Measurements from ENCODE around the gene CCDC87. TPM values are rescaled to one million over a fixed set of nuclear protein-coding genes. Genes with fewer than 3 reads are reported as not detected.
"Not testable (repeated sequence)": the region's sequence is repeated elsewhere in the genome, so short reads cannot be mapped to it uniquely, and the experiment has no call there.

Gene CCDC87
- total and polyA plus RNA-seq, 4 donors: 0.12 to 0.67 (median 0.22) TPM

GRCh38 chr11:66543263-66544107, 49.4 kb downstream of the CCDC87 start:
- WGBS, 2 donors: 24 to 30% methylated on average over 26 of the region's 26 CpGs
- DNase-seq (peak; percentile 74 to 80 (median 79)), ATAC-seq (ENCODE audit: insufficient read depth, low FRiP score) (no peak)
- H3K4me3 ChIP-seq: no peak overlapping the region
- H3K4me1 ChIP-seq (ENCODE audit: control insufficient read depth in 5 of 5, insufficient read depth in 5 of 5, low read length in 5 of 5): peaks cover 0 to 14% (median 7%) of the 10 kb centered on the region in 5 donors
- peaks cover 0 to 26% (median 0%) of the 10 kb centered on the region in 4 donors for H3K36me3 ChIP-seq (ENCODE audit: control insufficient read depth in 4 of 4, insufficient read depth in 4 of 4, low read length in 4 of 4)
- no peak overlapping the region for H3K9ac ChIP-seq (ENCODE audit: insufficient read depth in 1 of 2, low read length in 2 of 2)
- peak; percentile 30 for TF ChIP-seq CTCF (IDR thresholded peaks at IDR 0.05; ENCODE audit: control extremely low read depth, extremely low read depth)
- peak overlapping the region in 1 of 2 donors; percentile 67 for H3K27ac ChIP-seq (ENCODE audit: low read depth in 1 of 2, low read length in 1 of 2)
- H3K27me3 ChIP-seq (ENCODE audit: control insufficient read depth in 3 of 3, insufficient read depth in 3 of 3, low read length in 2 of 3): peaks cover 0 to 2% (median 0%) of the 10 kb centered on the region in 3 donors
- no peaks in the 10 kb centered on the region for H3K9me3 ChIP-seq (ENCODE audit: control insufficient read depth in 4 of 4, insufficient read depth in 3 of 4, low read length in 3 of 4)

GRCh38 chr11:66542362-66542761, 50.5 kb downstream of the CCDC87 start:
- H3K4me3 ChIP-seq: no peak overlapping the region
- no peaks in the 10 kb centered on the region for H3K9me3 ChIP-seq (ENCODE audit: control insufficient read depth in 4 of 4, insufficient read depth in 3 of 4, low read length in 3 of 4)
- H3K36me3 ChIP-seq (ENCODE audit: control insufficient read depth in 4 of 4, insufficient read depth in 4 of 4, low read length in 4 of 4): peaks cover 0 to 26% (median 0%) of the 10 kb centered on the region in 4 donors
- peaks cover 0 to 14% (median 7%) of the 10 kb centered on the region in 5 donors for H3K4me1 ChIP-seq (ENCODE audit: control insufficient read depth in 5 of 5, insufficient read depth in 5 of 5, low read length in 5 of 5)
- no peaks in the 10 kb centered on the region for H3K27me3 ChIP-seq (ENCODE audit: control insufficient read depth in 3 of 3, insufficient read depth in 3 of 3, low read length in 2 of 3)
- ATAC-seq (ENCODE audit: insufficient read depth, low FRiP score) (no peak), DNase-seq (no peak)
- 66 to 79% methylated on average over 10 of the region's 10 CpGs for WGBS, 2 donors
- no peak overlapping the region for H3K27ac ChIP-seq (ENCODE audit: low read depth in 1 of 2, low read length in 1 of 2)
- no peak for TF ChIP-seq CTCF (IDR thresholded peaks at IDR 0.05; ENCODE audit: control extremely low read depth, extremely low read depth)
- H3K9ac ChIP-seq (ENCODE audit: insufficient read depth in 1 of 2, low read length in 2 of 2): no peak overlapping the region

- no peak for TF ChIP-seq CTCF (IDR thresholded peaks at IDR 0.05; ENCODE audit: control extremely low read depth, extremely low read depth)
- ATAC-seq (ENCODE audit: insufficient read depth, low FRiP score) (no peak), DNase-seq (no peak)
- Histone ChIP-seq H3K9me3 (ENCODE audit: control insufficient read depth in 4 of 4, insufficient read depth in 3 of 4, low read length in 3 of 4) (no peaks in the 10 kb centered on the region), H3K36me3 (ENCODE audit: control insufficient read depth in 4 of 4, insufficient read depth in 4 of 4, low read length in 4 of 4) (peaks cover 0 to 28% (median 0%) of the 10 kb centered on the region in 4 donors), H3K4me1 (ENCODE audit: control insufficient read depth in 5 of 5, insufficient read depth in 5 of 5, low read length in 5 of 5) (peaks cover 0 to 14% (median 7%) of the 10 kb centered on the region in 5 donors), H3K9ac (ENCODE audit: insufficient read depth in 1 of 2, low read length in 2 of 2) (no peak overlapping the region), H3K27ac (ENCODE audit: low read depth in 1 of 2, low read length in 1 of 2) (no peak overlapping the region), H3K4me3 (no peak overlapping the region), H3K27me3 (ENCODE audit: control insufficient read depth in 3 of 3, insufficient read depth in 3 of 3, low read length in 2 of 3) (no peaks in the 10 kb centered on the region)
- WGBS, 2 donors: 84 to 88% methylated on average over 4 of the region's 4 CpGs
These were observed 51.0 kb downstream of the CCDC87 start for GRCh38 chr11:66541892-66542291.

GRCh38 chr11:66540598-66540997, 52.3 kb downstream of the CCDC87 start:
- not testable (repeated sequence) for H3K9me3 ChIP-seq (ENCODE audit: control insufficient read depth in 4 of 4, insufficient read depth in 3 of 4, low read length in 3 of 4); H3K4me3 ChIP-seq; ATAC-seq (ENCODE audit: insufficient read depth, low FRiP score); H3K27ac ChIP-seq (ENCODE audit: low read depth in 1 of 2, low read length in 1 of 2); H3K9ac ChIP-seq (ENCODE audit: insufficient read depth in 1 of 2, low read length in 2 of 2); DNase-seq; H3K27me3 ChIP-seq (ENCODE audit: control insufficient read depth in 3 of 3, insufficient read depth in 3 of 3, low read length in 2 of 3)
- Histone ChIP-seq H3K36me3 (ENCODE audit: control insufficient read depth in 4 of 4, insufficient read depth in 4 of 4, low read length in 4 of 4) (peaks cover 0 to 31% (median 6%) of the 10 kb centered on the region in 4 donors), H3K4me1 (ENCODE audit: control insufficient read depth in 5 of 5, insufficient read depth in 5 of 5, low read length in 5 of 5) (peaks cover 0 to 13% (median 3%) of the 10 kb centered on the region in 5 donors)
- WGBS, 2 donors: 39 to 75% methylated on average over 6 to 8 of the region's 8 CpGs

All from lung (tissue), 12 donors.